Renal cortex interstitium (tissue), 11 donors: Measurements from ENCODE around the gene DRICH1. TPM values are rescaled to one million over a fixed set of nuclear protein-coding genes. Genes with fewer than 3 reads are reported as not detected.
A peak's percentile ranks its signal among the peaks of the same experiment; 100 is the strongest.
"Not testable (repeated sequence)": the region's sequence is repeated elsewhere in the genome, so short reads cannot be mapped to it uniquely, and the experiment has no call there.

ENCODE experiments used
- DNase-seq, 11 donors: peaks; one replicate each; pipeline ENCODE4 v3.0.0-alpha.2; 2013; ENCODE audit warnings: low read depth in 9 of 11, low spot score in 4 of 11; ENCODE audit errors: extremely low read depth in 1 of 11
- polyA plus RNA-seq, 3 donors: library from polyadenylated mRNA; unstranded; fragments of 120-200 nt; gene quantifications; one replicate each; pipeline ENCODE4 v1.2.1, GENCODE V29; 2013; ENCODE audit not compliant: insufficient read length in 3 of 3

The DRICH1 gene
- polyA plus RNA-seq, 3 donors = 1.9 to 3.3 (median 2.9) TPM

DNA sequence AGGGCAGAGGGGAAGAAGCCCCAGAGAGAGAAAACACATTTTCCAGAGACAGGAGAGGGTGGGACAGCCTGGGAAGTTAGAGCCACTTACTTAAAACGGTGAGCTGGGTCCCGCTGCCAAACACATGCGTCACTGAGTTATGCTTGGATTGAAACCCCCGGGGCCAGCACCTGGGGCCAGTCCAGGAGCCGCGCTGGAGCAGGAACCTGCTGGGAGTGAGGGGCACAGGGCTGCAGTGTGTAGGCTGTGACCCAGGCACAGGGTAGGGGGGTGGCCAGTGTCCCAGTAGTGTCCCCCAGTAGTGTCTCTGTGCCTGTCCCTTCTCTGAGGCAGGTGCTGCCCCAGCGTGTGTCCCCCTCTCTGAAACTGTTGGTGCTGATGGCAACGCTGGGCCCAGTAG is 57.2 kb downstream of the DRICH1 start:
- no peak for DNase-seq

- DNase-seq = no peak
These were observed 57.7 kb downstream of the DRICH1 start for GRCh38 chr22:23574371-23574811.

DNA sequence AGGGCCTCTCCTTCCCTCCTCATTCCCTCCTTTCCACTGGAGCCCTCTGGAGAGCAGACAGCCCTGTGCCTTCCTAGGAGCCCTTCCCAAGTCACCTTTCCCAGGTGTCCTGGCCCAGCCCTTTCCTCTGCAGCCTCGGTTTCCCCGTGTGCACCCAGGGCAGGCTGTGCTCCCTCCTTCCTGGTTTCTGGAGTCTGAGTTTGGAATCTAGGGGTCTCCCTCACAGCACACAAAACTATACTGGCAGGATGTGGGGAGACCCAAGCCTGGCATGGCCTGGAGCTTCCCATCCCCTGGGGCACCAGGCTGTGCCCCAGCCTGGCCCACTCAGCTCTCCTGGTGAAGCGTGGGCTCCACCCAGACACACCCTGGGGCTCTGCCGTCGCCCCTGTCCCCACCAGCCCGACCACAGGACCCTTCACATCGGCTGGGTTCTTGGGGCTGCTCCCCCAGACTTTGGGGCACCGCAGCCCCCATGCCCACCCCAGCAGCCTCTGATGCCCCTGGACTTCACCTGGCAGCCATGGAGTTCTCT is 58.4 kb downstream of the DRICH1 start:
- not testable (repeated sequence) for DNase-seq

DNA sequence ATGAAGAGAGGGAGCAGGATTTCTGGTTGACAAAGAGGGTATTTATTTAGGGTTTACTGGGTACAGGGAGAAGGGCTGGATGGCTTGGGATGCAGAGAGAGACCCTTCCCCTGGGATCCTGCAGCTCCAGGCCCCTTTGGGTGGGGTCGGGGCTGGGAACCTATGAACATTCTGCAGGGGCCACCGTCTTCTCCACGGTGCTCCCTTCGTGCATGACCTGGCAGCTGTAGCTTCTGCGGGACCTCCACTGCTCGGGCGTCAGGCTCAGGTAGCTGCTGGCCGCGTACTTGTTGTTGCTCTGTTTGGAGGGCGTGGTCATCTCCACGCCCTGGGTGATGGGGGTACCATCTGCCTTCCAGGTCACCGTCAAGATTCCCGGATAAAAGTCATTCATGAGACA is 59.0 kb downstream of the DRICH1 start:
- not testable (repeated sequence) for DNase-seq

DNA sequence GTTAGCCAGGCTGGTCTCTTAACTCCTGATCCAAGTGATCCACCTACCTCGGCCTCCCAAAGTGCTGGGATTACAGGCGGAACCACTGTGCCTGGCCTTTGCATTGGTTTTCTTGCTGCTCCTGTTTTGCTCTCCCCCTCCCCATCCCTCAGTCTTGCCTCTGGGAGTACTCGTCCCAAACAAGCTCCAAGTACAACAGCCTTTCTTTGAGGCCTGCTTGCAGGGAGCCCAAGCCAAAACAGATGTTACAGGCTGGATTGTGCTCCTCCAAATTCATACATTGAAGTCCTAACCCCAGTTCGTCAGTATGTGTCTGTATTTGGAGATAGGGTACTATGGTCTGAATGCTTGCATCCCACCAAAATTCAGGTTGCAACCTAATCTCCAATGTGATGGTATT is 60.6 kb downstream of the DRICH1 start:
- DNase-seq = no peak

DNA sequence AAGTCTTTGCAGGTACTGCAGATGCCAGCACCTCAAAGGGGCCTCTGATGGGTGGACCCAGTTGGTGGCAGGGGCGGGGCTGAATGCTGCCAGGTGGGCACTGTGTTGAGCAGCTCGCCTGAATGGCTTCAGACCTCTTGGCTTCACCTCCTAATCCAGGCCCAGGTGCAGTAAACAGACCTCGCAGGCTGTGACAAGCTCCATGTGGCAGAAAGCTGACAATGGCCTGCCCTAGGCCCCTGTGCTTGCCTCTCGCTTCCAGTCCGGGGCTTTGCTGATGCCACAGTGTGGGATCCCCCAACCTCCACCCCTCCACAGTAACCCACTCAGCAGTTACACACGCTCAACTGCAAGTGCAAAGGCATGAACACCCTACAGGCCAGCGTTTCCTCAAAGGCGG is 61.4 kb downstream of the DRICH1 start:
- DNase-seq = no peak

- no peak for DNase-seq
These were observed 62.4 kb downstream of the DRICH1 start for GRCh38 chr22:23569716-23570115.

- DNase-seq = no peak
These were observed 62.8 kb downstream of the DRICH1 start for GRCh38 chr22:23569291-23569690.

- DNase-seq = no peak
These were observed 65.2 kb downstream of the DRICH1 start for GRCh38 chr22:23566705-23567475.

GRCh38 chr22:23565915-23566704 is 66.0 kb downstream of the DRICH1 start:
- DNase-seq = peak in 8 of 11 donors; percentile 34 to 71 (median 56)

DNA sequence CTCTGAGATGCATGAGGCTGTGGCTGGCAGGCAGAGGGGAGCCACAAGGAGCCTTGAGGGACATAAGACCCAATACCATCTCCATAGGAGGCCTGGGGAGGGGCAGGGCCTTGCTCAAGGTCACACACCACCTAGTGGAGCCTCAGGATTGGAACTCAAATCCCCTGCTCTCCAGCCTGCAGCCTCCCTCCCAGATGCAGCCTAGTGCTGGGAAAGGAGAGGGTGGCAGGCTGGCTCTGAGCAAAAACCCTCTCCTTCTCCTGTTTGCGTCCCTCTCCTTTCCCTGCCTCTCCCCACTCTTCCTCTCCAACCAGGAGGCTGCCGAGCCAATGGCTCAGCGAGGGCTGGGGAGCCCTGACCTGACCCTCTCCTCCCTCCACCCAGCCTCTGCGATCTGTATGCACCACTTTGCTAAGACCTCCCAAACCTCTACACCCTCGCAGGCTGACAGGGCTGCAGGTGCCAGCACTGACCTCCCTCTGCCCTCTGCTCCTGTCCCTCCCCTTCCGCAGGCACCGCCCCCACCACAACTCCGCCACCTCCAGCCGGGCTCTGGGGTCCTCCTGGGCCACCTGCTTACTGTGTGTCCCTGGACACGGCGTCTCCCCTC is 66.7 kb downstream of the DRICH1 start:
- no peak for DNase-seq

- DNase-seq = no peak
These were observed 67.8 kb downstream of the DRICH1 start for GRCh38 chr22:23564276-23564675.

GRCh38 chr22:23563111-23563510 is 69.0 kb downstream of the DRICH1 start:
- DNase-seq = no peak

GRCh38 chr22:23562186-23562585 is 69.9 kb downstream of the DRICH1 start:
- DNase-seq = no peak

- DNase-seq = not testable (repeated sequence)
These were observed 71.1 kb downstream of the DRICH1 start for GRCh38 chr22:23561025-23561510.

DNA sequence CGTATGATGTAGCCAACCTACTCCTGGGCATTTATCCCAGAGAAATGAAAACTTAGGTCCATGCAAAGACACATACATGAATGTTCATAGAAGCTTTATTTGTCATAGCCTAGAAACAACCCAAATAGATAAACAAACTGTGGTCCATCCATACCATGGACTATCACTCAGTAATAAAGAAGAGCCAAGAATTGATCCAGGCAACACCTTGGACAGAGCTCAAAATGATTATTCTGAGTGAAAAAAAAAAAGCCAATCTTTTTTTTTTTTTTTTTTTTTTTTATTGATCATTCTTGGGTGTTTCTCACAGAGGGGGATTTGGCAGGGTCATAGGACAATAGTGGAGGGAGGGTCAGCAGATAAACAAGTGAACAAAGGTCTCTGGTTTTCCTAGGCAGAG is 71.9 kb downstream of the DRICH1 start:
- not testable (repeated sequence) for DNase-seq
